ENCODE measurements around the gene ULK4.

ULK4 gene

GRCh38 chr3:41627477-41628087 is 334.3 kb downstream of the ULK4 start:
- no peak for DNase-seq

GRCh38 chr3:41612853-41613252 is 349.1 kb downstream of the ULK4 start:
- no peak for DNase-seq

DNA sequence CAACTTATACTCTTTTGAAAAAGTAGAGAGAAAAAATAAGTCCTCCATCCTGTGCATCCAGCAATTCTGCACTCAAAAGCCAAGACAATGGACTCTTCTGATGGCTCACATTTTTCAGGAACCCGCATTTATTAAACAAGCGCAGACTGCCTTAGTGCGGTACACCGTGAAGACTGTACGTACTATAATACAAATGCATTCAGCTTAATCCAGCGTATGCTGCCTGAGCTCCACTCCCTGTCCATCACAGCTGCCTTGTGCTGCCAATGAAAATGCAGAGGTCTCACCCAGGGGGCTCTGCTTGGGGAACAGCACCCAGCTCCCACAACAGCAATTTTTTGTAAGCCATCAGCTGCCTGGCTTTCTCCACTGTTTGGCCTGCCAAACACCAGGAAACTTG is 350.9 kb downstream of the ULK4 start:
- no peak for DNase-seq

GRCh38 chr3:41608347-41608746 is 353.6 kb downstream of the ULK4 start:
- no peak for DNase-seq

DNA sequence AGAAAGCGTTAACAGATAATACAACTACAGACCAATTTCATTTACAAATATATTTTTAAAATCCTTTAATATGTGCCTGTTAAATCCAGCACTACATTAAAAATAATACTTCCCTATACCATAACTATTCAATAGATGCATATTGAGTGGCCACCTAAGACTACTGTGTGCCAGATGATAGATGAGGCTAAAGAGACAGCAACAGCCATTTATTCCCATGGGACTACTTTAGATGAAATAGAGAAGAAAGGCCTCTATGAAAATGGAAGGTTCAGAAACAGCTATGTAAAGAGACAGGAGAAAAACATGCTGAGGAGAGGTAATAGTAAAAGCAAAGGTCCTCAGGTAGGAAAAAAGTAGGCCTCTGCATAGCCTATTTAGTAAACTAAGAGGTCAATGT is 358.1 kb downstream of the ULK4 start:
- DNase-seq, result no peak

DNA sequence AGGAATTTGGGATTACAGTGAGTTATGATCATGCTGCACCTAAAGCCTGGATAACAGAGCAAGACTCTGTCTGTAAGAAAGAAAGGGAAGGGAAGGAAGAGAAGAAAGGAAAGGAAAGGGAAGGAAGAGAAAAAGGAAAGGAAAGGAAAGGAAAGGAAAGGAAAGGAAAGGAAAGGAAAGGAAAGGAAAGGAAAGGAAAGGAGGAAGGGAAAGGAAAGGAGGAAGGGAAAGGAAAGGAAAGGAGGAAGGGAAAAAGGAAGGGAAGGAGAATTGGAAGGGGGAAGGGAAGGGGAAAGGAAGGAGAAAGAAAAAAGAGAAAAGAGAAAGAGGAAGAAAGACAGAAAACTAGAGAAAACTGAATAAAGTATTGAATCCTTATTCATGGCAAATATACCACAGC is 359.8 kb downstream of the ULK4 start:
- DNase-seq, result no peak

DNA sequence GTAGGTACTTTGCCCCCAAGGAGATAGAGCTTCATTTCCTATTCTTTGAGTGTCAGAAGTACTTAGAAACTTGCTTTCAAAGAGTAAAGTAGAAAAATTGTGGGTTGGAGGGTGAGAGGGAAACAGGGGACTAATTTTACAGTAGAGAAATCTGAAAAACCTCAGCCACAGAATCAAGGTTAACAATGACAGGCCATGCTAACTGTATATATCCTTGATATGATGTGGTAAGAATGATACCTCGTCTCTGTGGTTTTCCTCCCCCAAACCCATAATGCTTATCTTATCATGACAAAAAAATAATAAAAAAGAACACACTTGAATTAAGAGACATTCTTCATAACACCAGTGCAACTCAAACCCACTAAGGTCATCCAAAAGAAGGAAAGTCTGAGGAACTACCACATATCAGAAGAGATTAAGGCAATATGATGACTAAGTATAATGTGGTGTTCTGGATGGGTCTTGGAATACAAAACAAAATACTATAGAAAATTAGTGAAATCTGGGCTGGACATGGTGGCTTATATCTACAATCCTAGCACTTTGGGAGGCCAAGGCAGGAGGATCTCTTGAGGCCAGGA is 360.4 kb downstream of the ULK4 start:
- DNase-seq, result no peak

GRCh38 chr3:41600616-41601015 is 361.3 kb downstream of the ULK4 start:
- DNase-seq, result no peak

GRCh38 chr3:41599127-41599484 is 362.8 kb downstream of the ULK4 start:
- DNase-seq, result no peak

GRCh38 chr3:41598402-41599126 is 363.3 kb downstream of the ULK4 start:
- DNase-seq, result no peak

DNA sequence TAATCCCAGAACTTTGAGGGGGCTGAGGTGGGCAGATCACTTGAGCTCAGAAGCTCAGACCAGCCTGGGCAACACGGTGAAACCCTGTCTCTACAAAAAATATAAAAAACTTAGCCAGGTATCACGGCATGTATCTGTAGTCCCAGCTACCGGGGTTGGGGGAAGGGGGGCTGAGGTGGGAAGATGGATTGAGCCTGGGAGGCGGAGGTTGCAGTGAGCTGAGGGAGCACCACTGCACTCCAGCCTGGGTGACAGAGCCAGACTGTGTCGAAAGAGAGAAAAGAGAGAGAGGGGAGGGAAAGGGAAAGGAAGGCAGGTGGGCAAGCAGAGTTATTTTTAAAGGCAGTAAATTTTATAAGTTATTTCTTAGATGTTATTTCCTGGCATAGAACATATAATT is 368.1 kb downstream of the ULK4 start:
- DNase-seq, result no peak

DNA sequence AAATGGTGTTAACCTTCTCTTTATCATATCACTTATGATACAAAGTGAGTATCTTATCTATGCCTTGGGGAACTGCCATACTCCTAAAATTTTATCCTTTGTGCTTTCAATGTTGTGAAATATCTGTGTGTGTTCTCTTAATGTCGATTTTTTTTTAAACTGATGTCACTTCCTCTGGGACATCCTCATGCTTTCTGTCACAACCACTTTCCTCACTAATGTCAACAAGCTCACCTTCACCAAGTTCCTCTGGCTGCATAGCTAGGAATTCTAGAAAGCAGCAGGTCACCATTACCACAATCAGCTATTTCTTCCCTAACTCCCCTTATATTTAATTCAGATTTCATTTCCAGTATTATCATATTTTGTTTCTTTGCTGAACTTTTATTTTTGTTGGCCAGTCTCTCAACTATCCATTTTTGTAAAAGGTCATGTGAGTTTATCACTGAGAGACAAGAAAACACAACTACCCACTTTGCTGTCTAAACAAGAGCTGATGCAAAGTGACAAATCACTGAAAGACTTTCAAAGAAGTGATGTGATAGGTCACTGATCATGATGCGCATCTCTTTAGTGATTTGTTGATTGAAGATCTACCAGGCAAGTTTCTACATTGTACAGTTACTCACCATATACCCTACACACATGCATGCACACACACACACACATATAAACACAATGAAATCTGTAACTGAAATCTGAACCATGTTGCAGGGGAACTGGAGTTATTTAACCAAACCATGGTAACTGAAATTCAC is 369.0 kb downstream of the ULK4 start:
- DNase-seq, result no peak

DNA sequence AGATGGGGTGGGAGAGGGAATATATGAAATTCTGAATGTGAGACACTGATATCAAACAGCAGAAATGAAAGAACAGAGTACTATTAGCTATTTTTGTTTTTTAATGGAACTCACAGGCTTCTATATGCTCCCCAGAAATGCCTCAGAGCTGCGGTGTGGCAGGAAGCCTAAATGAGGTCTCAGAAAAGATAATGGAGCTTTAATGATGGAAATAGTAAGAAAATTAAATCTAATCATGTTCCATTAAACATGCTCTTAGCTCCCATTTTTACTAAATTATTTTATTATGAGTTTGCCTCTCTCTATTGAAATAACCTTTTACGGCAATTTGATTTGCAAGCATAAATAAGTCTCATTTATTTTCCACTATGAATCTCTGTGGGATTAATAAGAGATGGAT is 378.9 kb downstream of the ULK4 start:
- no peak for DNase-seq

GRCh38 chr3:41581700-41582099 is 380.2 kb downstream of the ULK4 start:
- DNase-seq, result peak in 1 of 2 donors; percentile 6

- no peak for DNase-seq
Observed at GRCh38 chr3:41580274-41580959, 381.5 kb downstream of the ULK4 start.

GRCh38 chr3:41579861-41580260 is 382.0 kb downstream of the ULK4 start:
- no peak for DNase-seq

- DNase-seq, result no peak
Observed at GRCh38 chr3:41578798-41579197, 383.1 kb downstream of the ULK4 start.

DNA sequence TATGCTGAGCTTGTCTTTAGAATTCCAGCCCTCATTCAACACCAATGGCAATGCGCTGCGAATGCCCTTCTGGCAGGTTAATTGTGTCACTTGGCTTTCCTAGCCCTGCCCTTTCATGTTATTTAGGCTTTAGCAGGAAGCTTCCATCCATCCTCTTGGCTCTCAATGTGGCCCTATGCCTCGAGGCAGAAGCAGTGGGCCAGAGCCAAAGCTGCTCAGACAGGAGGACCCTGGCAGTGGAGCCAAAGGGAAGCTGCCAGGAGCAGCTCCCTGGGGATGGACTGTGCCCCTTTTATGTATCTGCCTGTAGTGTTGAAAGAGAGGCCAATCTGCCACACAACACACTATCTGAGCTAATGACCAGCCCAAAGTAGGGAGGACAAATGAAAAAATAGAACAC is 386.2 kb downstream of the ULK4 start:
- DNase-seq, result no peak

GRCh38 chr3:41574900-41575299 is 387.0 kb downstream of the ULK4 start:
- no peak for DNase-seq

DNA sequence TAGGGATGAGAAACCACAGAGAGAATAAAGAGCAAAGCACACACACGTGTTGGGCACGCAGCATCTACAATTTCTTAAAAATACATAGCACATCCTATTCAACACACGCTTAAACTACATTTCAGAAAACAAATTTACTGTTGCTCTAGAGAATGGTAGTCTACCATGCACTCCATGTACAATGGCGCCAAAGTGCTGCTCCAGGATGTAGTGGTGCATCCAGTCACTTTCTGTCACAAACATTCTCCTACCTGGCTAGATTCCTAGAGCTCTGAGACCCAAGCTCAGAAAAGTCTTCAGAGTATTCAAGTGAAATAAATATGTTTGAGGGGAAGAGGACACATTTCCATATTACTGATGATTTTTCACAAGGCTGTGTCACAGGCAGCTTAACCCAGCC is 388.3 kb downstream of the ULK4 start:
- DNase-seq, result no peak

GRCh38 chr3:41572092-41572491 is 389.8 kb downstream of the ULK4 start:
- no peak for DNase-seq

GRCh38 chr3:41569632-41570305 is 392.1 kb downstream of the ULK4 start:
- no peak for DNase-seq

Data from CD4-positive, alpha-beta T cell treated with Interferon alpha-2 for 1 hour (primary cell).